ENCODE data around the gene SCD5.

- TF ChIP-seq CTCF (IDR thresholded peaks at IDR 0.05), result no peak
- TF ChIP-seq ZFX (IDR thresholded peaks at IDR 0.05; ENCODE audit: borderline replicate concordance), result no peak
Observed at GRCh38 chr4:82780170-82780751, 18.3 kb downstream of the SCD5 start.

All from 22Rv1 (cell line).